ENCODE measurements around the gene RAB27B.

DNA sequence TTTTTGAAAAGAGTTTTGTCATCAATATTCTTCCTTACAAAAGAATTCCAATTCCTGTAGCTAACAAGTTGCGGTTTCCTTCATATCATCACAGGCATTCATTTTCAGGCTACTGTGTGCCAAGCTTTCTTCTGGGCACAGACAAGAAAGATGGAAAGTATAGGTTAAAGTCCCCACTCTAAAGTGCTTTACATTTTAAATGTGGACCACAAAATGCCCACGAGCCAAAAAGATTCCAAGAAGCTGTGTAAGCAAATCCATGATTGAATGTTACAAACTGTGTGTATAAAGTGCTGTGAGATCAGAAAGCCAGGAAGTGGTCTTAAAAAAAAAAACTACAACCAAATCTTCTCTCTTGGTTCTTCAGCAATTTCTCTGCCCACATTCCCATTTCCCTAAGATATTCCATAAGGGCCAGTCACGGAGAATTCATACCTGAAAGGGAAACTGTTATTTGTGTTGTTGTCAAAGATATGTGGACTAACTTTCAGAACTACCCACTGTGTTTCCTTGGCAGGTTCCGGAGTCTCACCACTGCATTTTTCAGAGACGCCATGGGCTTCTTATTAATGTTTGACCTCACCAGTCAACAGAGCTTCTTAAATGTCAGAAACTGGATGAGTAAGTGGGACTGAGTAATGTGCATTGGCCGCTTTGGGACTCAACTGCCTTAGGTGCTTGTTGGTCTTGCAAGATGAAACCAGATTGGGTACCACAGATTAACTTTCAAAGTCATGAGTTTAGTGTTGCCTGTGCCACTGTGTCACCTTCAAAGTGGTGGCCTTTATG is 55.7 kb downstream of the RAB27B start:
- TF ChIP-seq IRF2 (CRISPR knock-in tag; IDR thresholded peaks at IDR 0.05; ENCODE audit: borderline replicate concordance, low read depth): no peak
- TF ChIP-seq, protein P1, sequence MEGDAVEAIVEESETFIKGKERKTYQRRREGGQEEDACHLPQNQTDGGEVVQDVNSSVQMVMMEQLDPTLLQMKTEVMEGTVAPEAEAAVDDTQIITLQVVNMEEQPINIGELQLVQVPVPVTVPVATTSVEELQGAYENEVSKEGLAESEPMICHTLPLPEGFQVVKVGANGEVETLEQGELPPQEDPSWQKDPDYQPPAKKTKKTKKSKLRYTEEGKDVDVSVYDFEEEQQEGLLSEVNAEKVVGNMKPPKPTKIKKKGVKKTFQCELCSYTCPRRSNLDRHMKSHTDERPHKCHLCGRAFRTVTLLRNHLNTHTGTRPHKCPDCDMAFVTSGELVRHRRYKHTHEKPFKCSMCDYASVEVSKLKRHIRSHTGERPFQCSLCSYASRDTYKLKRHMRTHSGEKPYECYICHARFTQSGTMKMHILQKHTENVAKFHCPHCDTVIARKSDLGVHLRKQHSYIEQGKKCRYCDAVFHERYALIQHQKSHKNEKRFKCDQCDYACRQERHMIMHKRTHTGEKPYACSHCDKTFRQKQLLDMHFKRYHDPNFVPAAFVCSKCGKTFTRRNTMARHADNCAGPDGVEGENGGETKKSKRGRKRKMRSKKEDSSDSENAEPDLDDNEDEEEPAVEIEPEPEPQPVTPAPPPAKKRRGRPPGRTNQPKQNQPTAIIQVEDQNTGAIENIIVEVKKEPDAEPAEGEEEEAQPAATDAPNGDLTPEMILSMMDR (IDR thresholded peaks at IDR 0.05): no peak
- TF ChIP-seq, protein P2, sequence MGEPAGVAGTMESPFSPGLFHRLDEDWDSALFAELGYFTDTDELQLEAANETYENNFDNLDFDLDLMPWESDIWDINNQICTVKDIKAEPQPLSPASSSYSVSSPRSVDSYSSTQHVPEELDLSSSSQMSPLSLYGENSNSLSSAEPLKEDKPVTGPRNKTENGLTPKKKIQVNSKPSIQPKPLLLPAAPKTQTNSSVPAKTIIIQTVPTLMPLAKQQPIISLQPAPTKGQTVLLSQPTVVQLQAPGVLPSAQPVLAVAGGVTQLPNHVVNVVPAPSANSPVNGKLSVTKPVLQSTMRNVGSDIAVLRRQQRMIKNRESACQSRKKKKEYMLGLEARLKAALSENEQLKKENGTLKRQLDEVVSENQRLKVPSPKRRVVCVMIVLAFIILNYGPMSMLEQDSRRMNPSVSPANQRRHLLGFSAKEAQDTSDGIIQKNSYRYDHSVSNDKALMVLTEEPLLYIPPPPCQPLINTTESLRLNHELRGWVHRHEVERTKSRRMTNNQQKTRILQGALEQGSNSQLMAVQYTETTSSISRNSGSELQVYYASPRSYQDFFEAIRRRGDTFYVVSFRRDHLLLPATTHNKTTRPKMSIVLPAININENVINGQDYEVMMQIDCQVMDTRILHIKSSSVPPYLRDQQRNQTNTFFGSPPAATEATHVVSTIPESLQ (CRISPR knock-in tag; IDR thresholded peaks at IDR 0.05): no peak
- TF ChIP-seq, protein P3, sequence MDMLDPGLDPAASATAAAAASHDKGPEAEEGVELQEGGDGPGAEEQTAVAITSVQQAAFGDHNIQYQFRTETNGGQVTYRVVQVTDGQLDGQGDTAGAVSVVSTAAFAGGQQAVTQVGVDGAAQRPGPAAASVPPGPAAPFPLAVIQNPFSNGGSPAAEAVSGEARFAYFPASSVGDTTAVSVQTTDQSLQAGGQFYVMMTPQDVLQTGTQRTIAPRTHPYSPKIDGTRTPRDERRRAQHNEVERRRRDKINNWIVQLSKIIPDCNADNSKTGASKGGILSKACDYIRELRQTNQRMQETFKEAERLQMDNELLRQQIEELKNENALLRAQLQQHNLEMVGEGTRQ (CRISPR knock-in tag; IDR thresholded peaks at IDR 0.05): no peak
- TF ChIP-seq SP1 (CRISPR knock-in tag; conservative IDR thresholded peaks at IDR 0.05): no peak

Data from WTC11 (cell line).